ENCODE measurements around the gene OGDHL. TPM values are rescaled to one million over a fixed set of nuclear protein-coding genes. Genes with fewer than 3 reads are reported as not detected.

Gene OGDHL
- total RNA-seq, 1 donor from 2014 or later = 7.5 TPM

DNA sequence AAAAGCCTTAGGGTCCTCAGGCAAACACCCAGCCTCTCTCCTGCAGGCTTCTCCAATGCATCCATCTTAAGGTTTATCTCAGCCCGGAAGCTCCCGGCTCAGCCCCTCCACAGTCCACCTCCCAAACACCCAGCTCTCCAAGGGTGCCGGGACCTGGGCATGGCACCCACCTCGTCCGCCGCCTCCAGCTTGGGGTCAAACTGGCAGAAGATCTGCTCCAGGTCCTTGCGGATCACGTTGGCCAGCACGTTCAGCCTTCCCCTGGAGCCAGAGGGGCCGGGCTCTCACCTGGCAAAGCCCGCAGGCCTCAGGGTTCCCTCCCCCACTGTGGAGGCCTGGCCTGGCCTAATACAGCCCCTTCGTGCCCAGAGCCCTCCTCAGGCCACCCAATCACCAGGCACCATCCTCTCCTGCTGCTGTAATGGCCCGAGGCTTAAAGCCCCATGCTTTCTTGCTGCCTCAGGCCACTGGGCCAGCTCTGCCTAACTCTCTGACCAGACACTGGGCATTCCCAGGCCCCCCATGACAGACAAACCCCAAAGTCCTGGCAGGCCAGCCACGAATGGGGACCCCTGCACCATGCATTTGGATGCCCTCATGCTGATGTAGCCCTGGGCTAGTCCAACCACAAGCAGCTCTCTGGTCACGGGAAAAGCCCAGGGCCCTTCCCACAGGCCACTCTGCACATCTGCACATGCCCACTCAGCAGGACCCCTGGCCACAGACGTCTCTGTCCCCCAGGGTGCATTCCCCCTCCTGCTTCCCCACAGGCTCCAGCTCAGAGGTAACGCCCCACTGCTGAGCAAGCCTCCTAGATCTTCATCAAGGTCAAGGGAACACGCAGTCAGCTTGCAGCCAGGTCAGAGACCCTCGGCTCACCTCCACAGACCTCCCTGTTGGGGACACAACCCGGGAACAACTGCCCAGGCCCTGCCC lies 12.3 kb downstream of the OGDHL start:
- Mint-ChIP-seq H3K4me1 (ENCODE audit: unreplicated experiment) (peaks cover 16% of the 10 kb centered on the region), H3K9me3 (ENCODE audit: unreplicated experiment) (no peaks in the 10 kb centered on the region), H3K27ac (ENCODE audit: unreplicated experiment) (no peak overlapping the region), H3K4me3 (ENCODE audit: unreplicated experiment) (no peak overlapping the region), H3K27me3 (ENCODE audit: unreplicated experiment) (peaks cover 3% of the 10 kb centered on the region), H3K36me3 (ENCODE audit: low read depth, unreplicated experiment) (peaks cover 7% of the 10 kb centered on the region)
- TF ChIP-seq, protein P1, sequence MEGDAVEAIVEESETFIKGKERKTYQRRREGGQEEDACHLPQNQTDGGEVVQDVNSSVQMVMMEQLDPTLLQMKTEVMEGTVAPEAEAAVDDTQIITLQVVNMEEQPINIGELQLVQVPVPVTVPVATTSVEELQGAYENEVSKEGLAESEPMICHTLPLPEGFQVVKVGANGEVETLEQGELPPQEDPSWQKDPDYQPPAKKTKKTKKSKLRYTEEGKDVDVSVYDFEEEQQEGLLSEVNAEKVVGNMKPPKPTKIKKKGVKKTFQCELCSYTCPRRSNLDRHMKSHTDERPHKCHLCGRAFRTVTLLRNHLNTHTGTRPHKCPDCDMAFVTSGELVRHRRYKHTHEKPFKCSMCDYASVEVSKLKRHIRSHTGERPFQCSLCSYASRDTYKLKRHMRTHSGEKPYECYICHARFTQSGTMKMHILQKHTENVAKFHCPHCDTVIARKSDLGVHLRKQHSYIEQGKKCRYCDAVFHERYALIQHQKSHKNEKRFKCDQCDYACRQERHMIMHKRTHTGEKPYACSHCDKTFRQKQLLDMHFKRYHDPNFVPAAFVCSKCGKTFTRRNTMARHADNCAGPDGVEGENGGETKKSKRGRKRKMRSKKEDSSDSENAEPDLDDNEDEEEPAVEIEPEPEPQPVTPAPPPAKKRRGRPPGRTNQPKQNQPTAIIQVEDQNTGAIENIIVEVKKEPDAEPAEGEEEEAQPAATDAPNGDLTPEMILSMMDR (IDR thresholded peaks at IDR 0.05; ENCODE audit: unreplicated experiment) = no peak
- DNase-seq (ENCODE audit: low spot score) = no peak

GRCh38 chr10:49749144-49749543 lies 13.0 kb downstream of the OGDHL start:
- TF ChIP-seq, protein P1 (IDR thresholded peaks at IDR 0.05; ENCODE audit: unreplicated experiment) = no peak
- peaks cover 7% of the 10 kb centered on the region for H3K36me3 Mint-ChIP-seq (ENCODE audit: low read depth, unreplicated experiment)
- no peak overlapping the region for H3K4me3 Mint-ChIP-seq (ENCODE audit: unreplicated experiment)
- H3K27me3 Mint-ChIP-seq (ENCODE audit: unreplicated experiment) = peaks cover 3% of the 10 kb centered on the region
- H3K9me3 Mint-ChIP-seq (ENCODE audit: unreplicated experiment) = no peaks in the 10 kb centered on the region
- DNase-seq (ENCODE audit: low spot score) = no peak
- no peak overlapping the region for H3K27ac Mint-ChIP-seq (ENCODE audit: unreplicated experiment)
- H3K4me1 Mint-ChIP-seq (ENCODE audit: unreplicated experiment) = peaks cover 16% of the 10 kb centered on the region

DNA sequence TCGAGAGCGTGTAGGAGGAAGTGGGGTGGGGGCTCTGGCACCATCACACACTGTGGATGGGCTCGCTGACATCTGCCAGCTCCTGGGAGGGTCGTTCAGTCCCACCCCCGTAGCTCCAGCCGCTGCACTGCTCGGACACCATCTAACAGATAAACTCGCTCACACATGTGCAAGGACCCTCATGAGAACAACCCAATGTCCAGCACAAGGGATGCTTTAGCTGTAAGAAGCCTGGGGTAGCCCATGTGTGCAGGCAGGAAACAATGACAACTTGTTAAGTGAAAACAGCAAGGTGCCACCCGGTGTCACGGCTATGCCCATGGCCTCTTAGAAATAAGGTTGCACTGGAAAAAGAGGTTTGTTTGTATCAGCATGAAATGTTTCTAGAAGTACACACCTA lies 14.1 kb downstream of the OGDHL start:
- TF ChIP-seq, protein P1 (IDR thresholded peaks at IDR 0.05; ENCODE audit: unreplicated experiment) = no peak
- Mint-ChIP-seq H3K36me3 (ENCODE audit: low read depth, unreplicated experiment) (peaks cover 7% of the 10 kb centered on the region), H3K9me3 (ENCODE audit: unreplicated experiment) (no peaks in the 10 kb centered on the region), H3K4me3 (ENCODE audit: unreplicated experiment) (no peak overlapping the region), H3K27me3 (ENCODE audit: unreplicated experiment) (peaks cover 3% of the 10 kb centered on the region), H3K27ac (ENCODE audit: unreplicated experiment) (no peak overlapping the region), H3K4me1 (ENCODE audit: unreplicated experiment) (peaks cover 16% of the 10 kb centered on the region)
- no peak for DNase-seq (ENCODE audit: low spot score)

GRCh38 chr10:49747303-49747646 lies 14.8 kb downstream of the OGDHL start:
- Mint-ChIP-seq H3K27me3 (ENCODE audit: unreplicated experiment) (peaks cover 3% of the 10 kb centered on the region), H3K4me3 (ENCODE audit: unreplicated experiment) (no peak overlapping the region), H3K36me3 (ENCODE audit: low read depth, unreplicated experiment) (peaks cover 8% of the 10 kb centered on the region), H3K9me3 (ENCODE audit: unreplicated experiment) (no peaks in the 10 kb centered on the region), H3K27ac (ENCODE audit: unreplicated experiment) (no peak overlapping the region), H3K4me1 (ENCODE audit: unreplicated experiment) (peaks cover 16% of the 10 kb centered on the region)
- TF ChIP-seq, protein P1 (IDR thresholded peaks at IDR 0.05; ENCODE audit: unreplicated experiment) = no peak
- no peak for DNase-seq (ENCODE audit: low spot score)

GRCh38 chr10:49746626-49747302 lies 15.4 kb downstream of the OGDHL start:
- Mint-ChIP-seq H3K27me3 (ENCODE audit: unreplicated experiment) (peaks cover 5% of the 10 kb centered on the region), H3K4me3 (ENCODE audit: unreplicated experiment) (no peak overlapping the region), H3K9me3 (ENCODE audit: unreplicated experiment) (no peaks in the 10 kb centered on the region), H3K36me3 (ENCODE audit: low read depth, unreplicated experiment) (peaks cover 13% of the 10 kb centered on the region), H3K4me1 (ENCODE audit: unreplicated experiment) (peaks cover 16% of the 10 kb centered on the region), H3K27ac (ENCODE audit: unreplicated experiment) (no peak overlapping the region)
- DNase-seq (ENCODE audit: low spot score) = no peak
- TF ChIP-seq, protein P1 (IDR thresholded peaks at IDR 0.05; ENCODE audit: unreplicated experiment) = no peak
